Cardiac muscle cell (in vitro differentiated cells and primary cell): Measurements from ENCODE around the gene TM9SF4. TPM values are rescaled to one million over a fixed set of nuclear protein-coding genes. Genes with fewer than 3 reads are reported as not detected.

Experiments used
- DNase-seq, 2 donors: peaks; one replicate each; pipeline versions ENCODE4 v3.0.0 to v3.0.0-alpha.2; 2010 to 2017; ENCODE audit warnings: low read depth in 1 of 2, low spot score in 1 of 2
- H3K27ac ChIP-seq: fragments of 200-600 bp; sonication (generic); 2 replicates; pipeline ENCODE4 v1.5.1; 2016
- H3K27me3 ChIP-seq: fragments of 200-600 bp; sonication (generic); 2 replicates; pipeline ENCODE4 v1.6.0; 2016; ENCODE audit warnings: control low read depth
- H3K36me3 ChIP-seq: fragments of 200-600 bp; sonication (generic); 2 replicates; pipeline ENCODE4 v1.5.1; 2016; ENCODE audit warnings: control low read depth
- H3K4me1 ChIP-seq: fragments of 200-600 bp; sonication (generic); 2 replicates; pipeline ENCODE4 v1.8.1; 2017; ENCODE audit warnings: low read depth, mild to moderate bottlenecking, mixed run types
- H3K4me3 ChIP-seq: fragments of 200-600 bp; sonication (generic); 2 replicates; pipeline ENCODE4 v1.5.1; 2016; ENCODE audit warnings: mild to moderate bottlenecking
- H3K9me3 ChIP-seq: fragments of 200-600 bp; sonication (generic); 2 replicates; pipeline ENCODE4 v1.5.1; 2017; ENCODE audit warnings: low read depth, mild to moderate bottlenecking, control low read depth
- CTCF ChIP-seq: IDR thresholded peaks from 2 replicates; pipeline ENCODE4 v1.5.1; 2012; ENCODE audit warnings: low read depth, mild to moderate bottlenecking, low read length
- polyA plus RNA-seq: library from polyadenylated mRNA; unstranded; fragments of >200 nt; fragmentation: Nextera tagmentation; extraction: Ambion mirVana; gene quantifications from 2 replicates; pipeline ENCODE4 v1.2.1, GENCODE V29; 2016
- total RNA-seq: library from RNA; depleted of rRNA; stranded (reverse); fragments of >200 nt; gene quantifications from 2 replicates; pipeline ENCODE4 v1.2.3, GENCODE V29; 2016

Gene TM9SF4
- total and polyA plus RNA-seq, 2 experiments from 2014 or later = 52.5 to 54.6 TPM

DNA sequence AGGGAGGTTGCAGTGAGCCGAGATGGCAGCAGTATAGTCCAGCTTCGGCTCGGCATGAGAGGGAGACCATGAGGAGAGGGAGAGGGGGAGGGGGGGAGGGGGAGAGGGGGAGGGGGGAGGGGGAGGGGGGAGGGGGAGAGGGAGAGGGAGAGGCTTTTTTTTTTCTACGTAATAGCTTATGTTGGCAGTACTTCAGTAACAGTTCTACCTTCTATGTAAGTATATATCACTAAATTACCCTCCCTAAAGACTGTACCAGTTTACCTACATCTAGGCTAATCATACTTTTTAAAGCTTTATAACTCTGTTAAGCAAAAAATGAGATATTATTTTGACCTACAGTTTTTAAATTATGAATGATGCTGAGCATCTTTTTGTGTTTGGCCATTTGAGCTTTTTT, 13.6 kb downstream of the TM9SF4 start:
- no peaks in the 10 kb centered on the region for H3K4me1 ChIP-seq
- DNase-seq = no peak
- no peak overlapping the region for H3K27ac ChIP-seq
- H3K27me3 ChIP-seq = no peaks in the 10 kb centered on the region
- H3K36me3 ChIP-seq = no peaks in the 10 kb centered on the region
- H3K4me3 ChIP-seq = no peak overlapping the region
- H3K9me3 ChIP-seq = no peaks in the 10 kb centered on the region
- no peak for TF ChIP-seq CTCF

DNA sequence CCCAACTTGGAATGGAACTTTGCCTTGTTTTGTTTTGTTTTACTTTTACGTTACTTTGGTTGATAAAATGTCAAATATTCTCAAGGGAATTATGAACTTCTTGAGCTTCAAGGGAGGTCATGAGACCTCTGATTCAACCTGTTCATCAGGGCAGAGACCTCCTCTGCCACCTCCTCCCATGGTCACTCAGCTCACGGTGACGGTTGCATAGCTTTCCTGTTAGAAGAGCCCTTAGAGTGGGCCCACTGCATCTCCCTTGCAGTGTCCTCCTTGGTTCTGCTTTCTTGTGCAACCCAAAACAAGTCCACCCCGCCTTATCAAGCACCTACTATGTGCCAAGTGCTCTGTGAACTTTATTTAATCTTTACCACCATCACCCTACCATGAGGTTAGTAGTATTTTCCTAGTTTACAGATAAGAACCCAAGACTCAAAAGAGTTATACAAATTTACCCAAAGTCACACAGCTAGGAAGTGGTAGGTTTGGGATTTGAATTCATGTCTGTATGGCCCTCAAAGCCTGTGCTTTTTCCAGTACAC, 15.5 kb downstream of the TM9SF4 start:
- no peak overlapping the region for H3K4me3 ChIP-seq
- no peak for TF ChIP-seq CTCF
- DNase-seq = no peak
- no peaks in the 10 kb centered on the region for H3K9me3 ChIP-seq
- no peaks in the 10 kb centered on the region for H3K4me1 ChIP-seq
- H3K27ac ChIP-seq = no peak overlapping the region
- H3K36me3 ChIP-seq = no peaks in the 10 kb centered on the region
- H3K27me3 ChIP-seq = no peaks in the 10 kb centered on the region

DNA sequence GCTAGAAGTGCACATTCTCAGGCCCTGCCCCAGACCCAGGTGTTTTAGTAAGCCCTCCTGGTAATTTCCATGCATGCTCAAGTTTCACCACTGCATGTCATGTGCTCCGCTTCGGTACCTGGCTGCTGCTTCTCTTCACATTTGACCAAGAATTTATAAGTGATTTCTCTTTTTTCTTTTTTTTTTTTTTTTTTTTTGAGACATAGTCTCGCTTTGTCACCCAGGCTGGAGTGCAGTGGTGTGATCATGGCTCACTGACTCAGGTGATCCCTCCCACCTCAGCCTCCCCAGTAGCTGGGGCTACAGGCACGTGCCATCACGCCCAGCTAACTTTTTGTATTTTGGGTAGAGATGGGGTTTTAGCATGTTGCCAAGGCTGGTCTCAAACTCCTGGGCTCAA, 16.0 kb downstream of the TM9SF4 start:
- Histone ChIP-seq H3K4me1 (no peaks in the 10 kb centered on the region), H3K27me3 (no peaks in the 10 kb centered on the region), H3K36me3 (no peaks in the 10 kb centered on the region), H3K4me3 (no peak overlapping the region), H3K9me3 (no peaks in the 10 kb centered on the region), H3K27ac (no peak overlapping the region)
- DNase-seq = no peak
- no peak for TF ChIP-seq CTCF

- DNase-seq = no peak
- H3K27ac ChIP-seq = no peak overlapping the region
- no peaks in the 10 kb centered on the region for H3K27me3 ChIP-seq
- H3K9me3 ChIP-seq = no peaks in the 10 kb centered on the region
- no peaks in the 10 kb centered on the region for H3K36me3 ChIP-seq
- TF ChIP-seq CTCF = no peak
- H3K4me1 ChIP-seq = no peaks in the 10 kb centered on the region
- H3K4me3 ChIP-seq = no peak overlapping the region
Measured at GRCh38 chr20:32126919-32127318, 17.4 kb downstream of the TM9SF4 start.

- Histone ChIP-seq H3K9me3 (no peaks in the 10 kb centered on the region), H3K36me3 (no peaks in the 10 kb centered on the region), H3K27ac (no peak overlapping the region), H3K27me3 (no peaks in the 10 kb centered on the region), H3K4me3 (no peak overlapping the region), H3K4me1 (no peaks in the 10 kb centered on the region)
- no peak for TF ChIP-seq CTCF
- DNase-seq = no peak
Measured at GRCh38 chr20:32127347-32127746, 17.8 kb downstream of the TM9SF4 start.

- Histone ChIP-seq H3K4me3 (no peak overlapping the region), H3K9me3 (no peaks in the 10 kb centered on the region), H3K27me3 (no peaks in the 10 kb centered on the region), H3K36me3 (no peaks in the 10 kb centered on the region), H3K4me1 (no peaks in the 10 kb centered on the region), H3K27ac (no peak overlapping the region)
- DNase-seq = no peak
- TF ChIP-seq CTCF = no peak
Measured at GRCh38 chr20:32128167-32128566, 18.7 kb downstream of the TM9SF4 start.
